ENCODE results near the gene PLCB3.

DNA sequence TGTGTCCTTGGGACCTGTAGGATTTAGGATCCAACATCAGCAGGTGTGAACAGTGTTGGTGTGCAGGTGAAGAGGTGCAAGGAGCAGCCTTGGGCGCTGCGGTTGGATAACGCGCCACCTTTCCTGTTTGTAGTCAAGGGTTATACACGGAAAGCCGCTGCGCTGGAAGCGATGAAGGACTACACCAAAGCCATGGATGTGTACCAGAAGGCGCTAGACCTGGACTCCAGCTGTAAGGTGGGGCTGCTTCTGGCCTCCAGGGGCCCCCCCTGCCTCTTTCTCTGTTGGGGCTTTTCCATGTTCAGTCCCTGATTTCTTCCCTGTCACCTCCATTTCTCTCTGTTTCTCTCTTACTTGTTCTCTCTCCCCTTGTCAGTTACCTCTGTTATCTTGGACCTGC lies 48.3 kb upstream of the PLCB3 start:
- TF ChIP-seq, protein P1, sequence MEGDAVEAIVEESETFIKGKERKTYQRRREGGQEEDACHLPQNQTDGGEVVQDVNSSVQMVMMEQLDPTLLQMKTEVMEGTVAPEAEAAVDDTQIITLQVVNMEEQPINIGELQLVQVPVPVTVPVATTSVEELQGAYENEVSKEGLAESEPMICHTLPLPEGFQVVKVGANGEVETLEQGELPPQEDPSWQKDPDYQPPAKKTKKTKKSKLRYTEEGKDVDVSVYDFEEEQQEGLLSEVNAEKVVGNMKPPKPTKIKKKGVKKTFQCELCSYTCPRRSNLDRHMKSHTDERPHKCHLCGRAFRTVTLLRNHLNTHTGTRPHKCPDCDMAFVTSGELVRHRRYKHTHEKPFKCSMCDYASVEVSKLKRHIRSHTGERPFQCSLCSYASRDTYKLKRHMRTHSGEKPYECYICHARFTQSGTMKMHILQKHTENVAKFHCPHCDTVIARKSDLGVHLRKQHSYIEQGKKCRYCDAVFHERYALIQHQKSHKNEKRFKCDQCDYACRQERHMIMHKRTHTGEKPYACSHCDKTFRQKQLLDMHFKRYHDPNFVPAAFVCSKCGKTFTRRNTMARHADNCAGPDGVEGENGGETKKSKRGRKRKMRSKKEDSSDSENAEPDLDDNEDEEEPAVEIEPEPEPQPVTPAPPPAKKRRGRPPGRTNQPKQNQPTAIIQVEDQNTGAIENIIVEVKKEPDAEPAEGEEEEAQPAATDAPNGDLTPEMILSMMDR (IDR thresholded peaks at IDR 0.05): no peak
- TF ChIP-seq POLR2A (IDR thresholded peaks at IDR 0.05): no peak
- no peak for TF ChIP-seq EP300 (IDR thresholded peaks at IDR 0.05)
- no peak for TF ChIP-seq POLR2AphosphoS5 (IDR thresholded peaks at IDR 0.05)

Data from upper lobe of left lung (tissue), 4 donors.